Lower leg skin (tissue), 4 donors: ENCODE measurements around the gene RPL41. TPM values are rescaled to one million over a fixed set of nuclear protein-coding genes. Genes with fewer than 3 reads are reported as not detected.
"Not testable (repeated sequence)": the region's sequence is repeated elsewhere in the genome, so short reads cannot be mapped to it uniquely, and the experiment has no call there.

ENCODE experiments used
- DNase-seq, 2 donors: peaks; one replicate each; pipeline ENCODE4 v3.0.0-alpha.2; 2019; ENCODE audit warnings: low spot score in 2 of 2
- H3K4me3 ChIP-seq: fragments of 200-600 bp; sonication (generic); 2 replicates; pipeline ENCODE4 v1.5.1; 2017; ENCODE audit warnings: mild to moderate bottlenecking, low read depth; ENCODE audit not compliant: poor library complexity, severe bottlenecking
- POLR2A ChIP-seq, 2 donors: fragments of 450-650 bp; IDR thresholded peaks; one replicate each; pipeline ENCODE4 v1.6.1; 2016 to 2017; ENCODE audit warnings: antibody characterized with exemption in 2 of 2, mild to moderate bottlenecking in 1 of 2, moderate library complexity in 1 of 2
- whole genome bisulfite sequencing, 2 donors: methylation state at CpG; one replicate each; pipeline ENCODE4 v1.1.5; 2018; 5-methylcytosine and 5-hydroxymethylcytosine counted together
- intact Hi-C: fragments of 100-400 bp; cut with DNase I; formaldehyde crosslinking; loops from one replicate; pipeline ENCODE4 v1.15.0; 2023; ENCODE audit warnings: low total_unique reads
- total RNA-seq, 4 donors: library from RNA; depleted of rRNA; stranded (reverse); fragments of >200 nt; gene quantifications; one replicate each; pipeline ENCODE4 v1.1.0, GENCODE V29; 2016
- TF ChIP-seq, protein P1 (sequence below), 3 donors: fragments of 450-650 bp; IDR thresholded peaks; one replicate each; pipeline ENCODE4 v1.5.1; 2016; ENCODE audit warnings: antibody characterized with exemption in 3 of 3, mild to moderate bottlenecking in 3 of 3, moderate library complexity in 2 of 3

RPL41 gene
- total RNA-seq = 1,000 to 10,000 TPM; 3,201 to 5,967 (median 4,725) TPM

DNA sequence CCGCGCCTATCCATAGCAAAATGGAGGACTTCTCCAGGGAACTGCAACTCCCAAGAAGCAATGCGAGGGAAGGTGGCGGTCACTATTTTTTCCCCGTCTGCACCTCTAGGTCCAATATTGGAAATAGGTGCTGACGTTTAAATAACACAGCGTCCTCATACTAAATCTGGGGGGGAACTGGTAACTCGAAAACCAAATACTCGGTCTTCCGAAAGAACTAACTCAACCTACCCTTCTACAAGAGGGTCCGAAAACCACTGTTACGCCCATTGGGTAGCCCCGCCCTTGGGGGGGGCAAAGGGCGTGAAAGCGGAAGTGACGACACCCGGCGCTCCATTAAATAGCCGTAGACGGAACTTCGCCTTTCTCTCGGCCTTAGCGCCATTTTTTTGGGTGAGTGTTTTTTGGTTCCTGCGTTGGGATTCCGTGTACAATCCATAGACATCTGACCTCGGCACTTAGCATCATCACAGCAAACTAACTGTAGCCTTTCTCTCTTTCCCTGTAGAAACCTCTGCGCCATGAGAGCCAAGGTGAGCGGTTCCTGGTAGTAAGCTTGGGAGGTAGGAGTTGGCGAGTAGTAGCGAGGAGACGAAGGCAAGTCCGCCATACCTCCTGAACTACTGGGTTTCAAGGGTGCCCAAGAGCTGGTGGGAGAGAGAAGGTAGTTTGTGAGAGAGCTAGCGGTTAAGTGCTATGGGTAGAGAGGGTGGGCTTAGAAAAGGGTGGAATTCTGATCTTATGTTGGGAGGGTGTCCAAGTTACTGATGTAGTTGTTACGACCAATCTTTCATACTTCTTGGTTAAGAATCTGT, at the start of gene RPL41:
Gene RPL41 (plus strand): TSS at position 367 of the 815 bp plus-strand sequence.
- peak; percentile 96 to 99 for DNase-seq
- intact Hi-C loops = no loop called here
- peak within 1 kb of the TSS; percentile 57 for H3K4me3 ChIP-seq
- TF ChIP-seq POLR2A (IDR thresholded peaks at IDR 0.05) = peak in 1 of 2 donors; percentile 94
- TF ChIP-seq, protein P1, sequence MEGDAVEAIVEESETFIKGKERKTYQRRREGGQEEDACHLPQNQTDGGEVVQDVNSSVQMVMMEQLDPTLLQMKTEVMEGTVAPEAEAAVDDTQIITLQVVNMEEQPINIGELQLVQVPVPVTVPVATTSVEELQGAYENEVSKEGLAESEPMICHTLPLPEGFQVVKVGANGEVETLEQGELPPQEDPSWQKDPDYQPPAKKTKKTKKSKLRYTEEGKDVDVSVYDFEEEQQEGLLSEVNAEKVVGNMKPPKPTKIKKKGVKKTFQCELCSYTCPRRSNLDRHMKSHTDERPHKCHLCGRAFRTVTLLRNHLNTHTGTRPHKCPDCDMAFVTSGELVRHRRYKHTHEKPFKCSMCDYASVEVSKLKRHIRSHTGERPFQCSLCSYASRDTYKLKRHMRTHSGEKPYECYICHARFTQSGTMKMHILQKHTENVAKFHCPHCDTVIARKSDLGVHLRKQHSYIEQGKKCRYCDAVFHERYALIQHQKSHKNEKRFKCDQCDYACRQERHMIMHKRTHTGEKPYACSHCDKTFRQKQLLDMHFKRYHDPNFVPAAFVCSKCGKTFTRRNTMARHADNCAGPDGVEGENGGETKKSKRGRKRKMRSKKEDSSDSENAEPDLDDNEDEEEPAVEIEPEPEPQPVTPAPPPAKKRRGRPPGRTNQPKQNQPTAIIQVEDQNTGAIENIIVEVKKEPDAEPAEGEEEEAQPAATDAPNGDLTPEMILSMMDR (IDR thresholded peaks at IDR 0.05) = no peak
- 0 to 1% methylated on average over 34 of the region's 34 CpGs for WGBS, 2 donors

DNA sequence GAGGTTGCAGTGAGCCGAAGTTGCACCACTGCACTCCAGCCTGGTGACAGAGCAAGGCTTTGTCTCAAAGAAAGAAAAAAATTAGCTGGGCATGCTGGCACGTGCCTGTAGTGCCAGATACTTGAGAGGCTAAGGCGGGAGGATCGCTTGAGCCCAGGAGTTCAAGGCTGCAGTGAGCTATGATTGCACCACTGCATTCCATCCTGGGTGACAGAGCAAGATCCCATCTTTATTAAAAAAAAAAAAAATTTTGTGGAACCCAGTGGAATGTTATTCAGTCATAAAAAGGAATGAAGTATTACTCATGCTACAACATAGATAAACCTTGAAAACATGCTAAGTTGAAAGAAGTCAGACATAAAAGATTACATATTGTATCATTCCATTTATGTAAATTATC, 44.8 kb upstream of the RPL41 start:
- DNase-seq = no peak
- TF ChIP-seq POLR2A (IDR thresholded peaks at IDR 0.05) = no peak
- TF ChIP-seq, protein P1 (IDR thresholded peaks at IDR 0.05) = no peak
- no peak overlapping the region for H3K4me3 ChIP-seq
- intact Hi-C loops = no loop called here
- WGBS, 2 donors = 64 to 71% methylated on average over 4 of the region's 4 CpGs

- no peak for DNase-seq
- TF ChIP-seq, protein P1 (IDR thresholded peaks at IDR 0.05) = no peak
- no peak for TF ChIP-seq POLR2A (IDR thresholded peaks at IDR 0.05)
- intact Hi-C loops = no loop called here
- H3K4me3 ChIP-seq = no peak overlapping the region
- 86 to 88% methylated on average over 5 of the region's 5 CpGs for WGBS, 2 donors
Measured at GRCh38 chr12:56074396-56074795, 42.0 kb upstream of the RPL41 start.

- DNase-seq, intact Hi-C loops, H3K4me3 ChIP-seq: not testable (repeated sequence)
- WGBS, 2 donors = 83 to 86% methylated on average over 9 of the region's 9 CpGs
Measured at GRCh38 chr12:56077966-56078365, 38.5 kb upstream of the RPL41 start.

DNA sequence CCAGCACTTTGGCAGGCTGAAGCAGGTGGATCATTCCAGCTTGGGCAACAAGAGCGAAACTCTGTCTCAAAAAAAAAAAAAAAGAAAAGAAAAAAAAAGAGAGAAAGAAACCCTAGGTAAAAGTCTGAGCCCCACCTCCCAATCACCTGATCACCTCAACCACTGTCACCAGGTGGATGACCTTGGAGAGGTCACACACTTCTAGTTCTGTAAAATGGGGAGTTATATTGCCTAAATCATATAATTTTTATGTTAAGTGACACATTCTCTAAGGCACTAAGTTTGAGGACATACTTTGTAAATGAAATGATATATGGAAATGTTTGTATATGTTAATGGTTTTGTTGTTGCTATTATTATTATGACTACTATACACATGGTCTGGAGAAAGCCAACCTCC, 38.0 kb upstream of the RPL41 start:
- WGBS, 2 donors = 52 to 82% methylated on average over 1 of the region's 1 CpG
- intact Hi-C loops = no loop called here
- H3K4me3 ChIP-seq = no peak overlapping the region
- TF ChIP-seq, protein P1 (IDR thresholded peaks at IDR 0.05) = no peak
- no peak for TF ChIP-seq POLR2A (IDR thresholded peaks at IDR 0.05)
- no peak for DNase-seq

GRCh38 chr12:56078931-56079722, 37.3 kb upstream of the RPL41 start:
- TF ChIP-seq POLR2A (IDR thresholded peaks at IDR 0.05) = no peak
- TF ChIP-seq, protein P1 (IDR thresholded peaks at IDR 0.05) = peak in 1 of 3 donors; percentile 76
- DNase-seq = peak; percentile 84 to 97
- peak overlapping the region; percentile 50 for H3K4me3 ChIP-seq
- intact Hi-C loops = no loop called here
- WGBS, 2 donors = 1 to 2% methylated on average over 46 to 48 of the region's 50 CpGs
